HG03378 (cell line): ENCODE measurements around the gene YAP1.

Experiments used
- ATAC-seq: cut with Tn5 transposase; IDR thresholded peaks from one replicate; pipeline ENCODE4 v1.9.1; 2021; ENCODE audit warnings: mild to moderate bottlenecking, moderate library complexity; ENCODE audit not compliant: unreplicated experiment

YAP1 gene

DNA sequence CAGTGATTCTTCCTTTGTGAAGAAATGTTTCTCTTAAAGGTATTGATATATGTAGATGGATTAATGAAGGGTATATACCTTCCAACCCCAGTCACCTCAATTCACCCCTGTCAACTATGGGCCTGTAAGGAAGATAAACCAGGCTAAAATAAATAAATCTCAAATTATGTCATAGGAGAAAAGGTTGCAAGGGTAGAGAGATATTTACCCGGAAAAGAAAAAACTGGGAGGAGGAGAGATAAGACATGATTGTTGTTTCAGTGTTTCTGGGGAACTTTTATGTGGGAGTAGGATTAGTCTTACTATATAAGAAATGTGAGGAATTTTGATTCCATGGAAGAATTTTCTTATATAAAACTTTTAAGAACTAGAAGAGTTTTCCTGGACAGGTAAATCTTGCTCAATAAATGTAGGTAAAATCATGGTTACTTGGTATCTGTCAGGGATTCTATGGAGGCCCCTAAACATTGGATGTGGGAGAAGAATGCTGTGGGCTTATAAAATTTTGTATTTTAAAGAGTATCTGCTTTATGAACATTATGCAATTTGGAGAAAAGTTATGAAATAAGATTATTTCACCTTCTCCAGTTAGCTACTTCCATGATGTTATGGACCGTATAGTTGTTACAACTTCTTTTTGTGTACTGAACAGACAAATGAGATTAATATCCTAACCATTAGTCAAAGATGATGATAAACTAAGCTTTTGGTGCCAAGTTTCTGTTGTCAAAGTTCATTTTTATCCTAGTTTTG is 6.4 kb downstream of the YAP1 start:
- no peak for ATAC-seq

DNA sequence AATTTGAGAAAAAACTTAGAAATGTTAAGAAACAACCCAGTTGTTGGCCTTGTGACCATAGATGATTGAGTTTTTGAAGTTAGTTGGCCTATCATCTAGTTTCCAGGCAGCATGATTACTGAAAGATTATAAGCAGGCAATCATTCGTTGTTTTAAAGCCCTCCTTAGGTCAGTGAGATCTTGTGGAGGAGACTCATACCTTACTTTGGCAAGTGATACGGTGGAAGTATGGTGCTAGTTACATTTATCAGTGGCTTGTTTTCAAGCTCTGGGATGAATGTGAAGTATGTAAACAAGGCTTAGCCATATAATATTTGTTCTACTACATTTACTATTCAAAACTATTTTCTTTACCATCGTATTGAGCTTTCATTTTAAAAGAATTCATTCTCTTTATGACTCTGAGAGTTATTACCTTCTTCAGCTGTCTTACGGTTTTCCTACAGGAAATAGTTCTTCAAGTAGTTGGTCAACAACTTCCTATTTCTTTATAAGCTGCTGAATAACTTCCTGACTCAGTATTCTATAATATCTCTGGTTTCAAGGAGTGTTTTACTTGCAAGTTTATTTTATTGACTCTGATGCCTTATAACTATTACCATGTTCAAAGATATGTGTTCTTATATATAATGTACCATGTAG is 7.3 kb downstream of the YAP1 start:
- ATAC-seq: no peak

DNA sequence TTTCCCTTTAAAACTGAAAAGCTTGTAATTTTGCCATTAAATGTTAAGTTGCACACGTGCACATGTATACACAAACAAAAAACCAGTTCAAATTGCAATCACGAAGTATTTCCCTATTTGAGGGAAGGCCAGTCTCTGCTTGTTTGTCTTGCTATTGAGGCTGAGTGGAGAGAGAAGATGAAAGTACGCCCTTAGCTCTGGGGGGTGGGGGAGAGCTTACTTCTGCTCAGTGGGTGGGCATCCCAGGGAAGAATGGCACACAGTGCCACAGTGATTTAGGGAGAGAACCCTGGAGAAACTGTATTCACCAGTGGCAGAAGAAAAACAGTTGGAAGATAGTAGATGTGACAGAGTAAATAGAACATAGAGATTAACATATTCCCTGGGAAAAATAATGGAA is 8.7 kb downstream of the YAP1 start:
- ATAC-seq: no peak

DNA sequence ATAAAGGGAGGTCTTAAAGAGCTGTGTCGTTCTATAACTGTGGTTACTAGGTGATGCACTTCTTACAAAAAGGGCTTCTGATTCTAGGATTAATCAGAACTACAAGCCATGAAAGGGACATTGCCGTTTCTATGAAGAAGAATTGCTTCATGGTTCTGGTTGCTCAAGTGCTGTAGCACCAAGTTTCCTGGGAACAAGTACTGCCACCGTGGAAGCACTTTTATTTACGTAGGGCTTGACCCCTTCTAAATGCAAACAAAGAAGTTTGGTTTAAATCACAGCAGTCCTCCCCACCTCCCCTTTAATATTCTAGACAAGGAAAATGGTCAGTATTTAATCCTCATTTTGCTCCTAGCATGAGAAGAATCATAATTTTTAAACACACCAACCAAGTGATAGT is 9.8 kb downstream of the YAP1 start:
- ATAC-seq: no peak

DNA sequence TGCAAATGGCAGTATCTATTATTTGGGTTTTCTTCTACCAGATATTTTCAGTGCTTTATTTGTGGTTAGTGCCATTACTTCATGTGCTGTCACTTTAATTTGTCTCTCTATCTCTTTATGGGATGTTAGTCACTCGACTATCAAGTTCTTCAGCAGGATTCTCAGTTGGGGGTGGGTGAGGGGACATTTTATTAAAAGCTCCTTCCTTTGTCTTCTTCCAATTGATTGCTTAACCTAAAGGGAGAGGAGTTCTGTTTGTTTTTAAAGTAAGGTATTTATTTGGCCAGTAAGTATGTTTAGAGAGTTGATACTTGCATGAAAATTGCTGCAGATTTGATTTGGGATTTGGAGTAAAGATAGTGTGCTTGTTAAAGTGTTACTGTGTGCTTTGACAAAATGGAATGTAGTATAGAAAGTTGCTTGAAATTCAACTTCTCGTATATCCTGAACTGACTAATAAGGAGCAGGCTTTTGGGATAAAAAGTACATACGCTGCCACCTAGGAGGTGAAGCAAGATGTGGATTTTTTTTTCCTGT is 10.3 kb downstream of the YAP1 start:
- ATAC-seq: no peak

DNA sequence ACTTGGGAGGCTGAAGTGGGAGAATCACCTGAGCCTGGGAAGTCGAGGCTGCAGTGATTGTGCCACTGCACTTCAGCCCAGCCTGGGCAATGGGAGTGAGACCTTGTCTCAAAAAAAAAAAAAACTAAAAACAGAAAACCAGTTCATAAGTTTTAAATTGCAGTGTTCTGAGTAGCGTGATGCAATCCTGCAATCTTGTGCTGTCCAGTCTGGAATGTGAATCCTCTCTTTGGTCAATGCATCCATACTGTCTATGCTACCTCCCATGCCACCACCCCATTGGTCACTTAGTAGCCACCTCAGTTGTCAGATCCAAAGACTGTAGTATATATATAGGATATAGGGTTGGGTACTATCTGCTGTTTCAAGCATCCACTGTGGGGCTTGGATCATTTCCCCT is 11.1 kb downstream of the YAP1 start:
- no peak for ATAC-seq

DNA sequence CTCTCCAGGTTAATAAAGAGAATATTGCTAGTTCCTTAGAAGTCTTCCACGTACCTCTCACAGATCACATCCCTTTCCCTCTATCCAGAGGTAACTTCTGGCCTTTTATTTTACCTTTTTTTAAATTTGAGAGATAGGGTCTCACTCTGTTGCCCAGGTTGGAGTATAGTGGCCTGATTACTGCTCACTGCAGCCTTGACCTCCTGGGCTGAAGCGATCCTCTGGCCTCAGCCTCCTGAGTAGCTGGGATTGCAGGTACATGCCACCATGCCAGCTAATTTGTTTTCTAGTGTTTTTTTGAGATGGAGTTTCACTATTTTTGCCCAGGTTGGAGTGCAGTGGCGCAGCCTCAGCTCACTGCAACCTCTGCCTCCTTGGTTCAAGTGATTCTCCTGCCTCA is 24.4 kb downstream of the YAP1 start:
- ATAC-seq: no peak

DNA sequence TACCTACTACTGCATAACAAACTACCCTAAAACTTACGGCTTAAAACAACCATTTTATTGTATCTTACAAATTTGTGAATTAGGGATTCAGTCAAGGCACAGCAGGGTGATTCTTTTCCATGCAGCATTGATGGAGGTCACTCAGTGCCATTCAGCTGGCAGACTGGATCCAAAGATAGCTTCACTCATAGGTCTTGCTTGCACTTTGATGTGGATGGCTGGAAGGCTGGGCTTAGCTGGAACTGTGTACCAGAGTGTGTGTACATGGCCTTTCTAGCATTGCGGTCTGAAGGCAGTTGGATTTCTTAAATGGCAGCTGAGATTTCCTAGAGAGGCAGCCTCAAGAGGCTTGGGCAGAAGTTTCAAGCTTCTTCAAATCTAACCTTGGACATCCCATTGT is 25.0 kb downstream of the YAP1 start:
- no peak for ATAC-seq

DNA sequence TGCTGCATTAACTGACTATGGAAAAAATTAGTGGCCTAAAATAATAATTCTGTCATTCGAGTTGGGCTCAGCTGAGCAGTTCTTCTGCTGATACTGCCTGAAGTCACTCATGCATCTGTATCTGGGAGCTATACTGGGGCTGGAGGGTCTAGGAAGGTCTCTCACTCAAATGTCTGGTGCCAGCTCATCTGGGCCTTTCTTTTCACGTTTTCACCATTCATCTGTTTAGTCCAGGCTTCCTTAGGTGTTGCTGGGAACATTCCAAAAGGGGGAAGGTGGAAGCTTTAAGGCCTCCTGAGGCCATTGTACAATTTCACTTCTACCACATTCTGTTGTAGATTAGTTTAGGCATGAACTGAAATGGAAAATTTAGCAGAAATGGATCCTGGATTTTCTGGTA is 28.0 kb downstream of the YAP1 start:
- no peak for ATAC-seq

DNA sequence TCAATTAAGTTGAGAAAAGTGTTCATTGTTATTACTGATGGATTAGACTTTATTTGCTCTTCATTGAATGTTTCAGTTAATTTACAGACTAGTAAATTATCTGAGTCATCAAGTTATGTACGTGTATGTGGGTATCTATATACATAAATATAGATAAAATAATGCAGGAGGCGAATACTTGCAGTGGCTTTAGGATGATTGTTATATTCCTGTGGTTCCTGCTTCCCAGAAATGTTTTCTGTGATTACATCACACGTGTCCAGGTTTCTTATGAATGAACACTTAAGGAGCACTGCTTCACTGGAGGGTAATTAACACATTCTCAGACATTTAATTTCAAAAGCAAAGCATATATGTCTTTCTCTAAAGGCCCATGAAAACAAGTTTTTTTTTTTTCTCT is 28.4 kb downstream of the YAP1 start:
- ATAC-seq: no peak

DNA sequence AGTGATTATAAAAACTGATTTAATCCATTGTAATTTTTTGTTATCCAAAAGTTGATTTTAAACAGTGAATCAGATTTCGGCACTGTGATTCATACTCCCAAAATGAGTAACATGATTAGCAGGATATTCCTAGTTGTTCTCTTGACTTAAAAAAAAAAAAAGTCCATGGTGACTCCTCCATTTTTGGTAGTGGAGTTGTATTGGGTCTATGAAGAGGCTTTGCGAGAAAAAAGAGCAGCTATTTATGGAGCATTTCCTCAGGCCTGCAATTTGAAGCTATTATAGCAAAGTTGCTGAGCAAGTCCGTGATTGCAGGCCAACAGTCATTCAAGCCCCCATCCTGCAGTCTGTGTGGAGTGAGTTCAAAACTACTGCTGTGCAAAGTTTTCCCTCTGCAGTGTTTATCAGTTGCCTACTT is 28.8 kb downstream of the YAP1 start:
- ATAC-seq: no peak

DNA sequence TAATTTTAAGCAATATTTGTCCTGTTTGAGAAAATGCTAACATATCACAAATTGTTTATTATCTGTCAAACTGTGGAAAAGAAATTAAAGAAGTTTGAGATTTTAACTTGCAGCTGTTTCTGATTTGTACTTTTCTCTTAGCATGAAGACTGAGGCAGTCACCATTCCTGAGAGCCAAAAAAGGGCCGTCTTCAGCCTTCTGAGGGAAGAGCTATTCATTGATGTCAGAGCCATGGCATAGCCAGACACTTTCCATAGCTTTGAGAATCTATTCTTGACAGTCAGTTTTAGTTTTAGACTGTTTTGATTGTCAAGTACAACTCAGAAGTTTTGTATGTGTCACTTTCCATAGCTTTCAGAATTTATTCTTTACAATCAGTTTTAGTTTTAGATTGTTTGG is 32.1 kb downstream of the YAP1 start:
- no peak for ATAC-seq

DNA sequence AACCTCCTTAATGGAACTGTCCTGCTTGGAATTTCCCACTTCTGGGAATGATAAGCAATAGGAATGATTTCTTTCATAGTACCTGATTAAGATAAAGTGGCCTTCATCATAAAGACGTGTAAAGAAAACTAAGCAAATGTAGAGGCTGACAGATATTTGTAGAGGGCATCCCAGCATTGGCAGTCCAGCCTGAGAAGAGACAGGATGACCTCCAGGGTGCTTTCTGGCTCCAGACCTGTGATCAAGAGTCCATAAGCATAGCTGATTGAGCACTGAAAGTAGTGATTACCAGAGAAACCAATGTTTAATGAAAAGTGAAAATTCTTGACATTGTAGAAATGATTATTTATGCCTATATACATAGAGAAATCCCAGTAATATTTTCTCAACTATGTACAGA is 33.6 kb downstream of the YAP1 start:
- ATAC-seq: no peak

DNA sequence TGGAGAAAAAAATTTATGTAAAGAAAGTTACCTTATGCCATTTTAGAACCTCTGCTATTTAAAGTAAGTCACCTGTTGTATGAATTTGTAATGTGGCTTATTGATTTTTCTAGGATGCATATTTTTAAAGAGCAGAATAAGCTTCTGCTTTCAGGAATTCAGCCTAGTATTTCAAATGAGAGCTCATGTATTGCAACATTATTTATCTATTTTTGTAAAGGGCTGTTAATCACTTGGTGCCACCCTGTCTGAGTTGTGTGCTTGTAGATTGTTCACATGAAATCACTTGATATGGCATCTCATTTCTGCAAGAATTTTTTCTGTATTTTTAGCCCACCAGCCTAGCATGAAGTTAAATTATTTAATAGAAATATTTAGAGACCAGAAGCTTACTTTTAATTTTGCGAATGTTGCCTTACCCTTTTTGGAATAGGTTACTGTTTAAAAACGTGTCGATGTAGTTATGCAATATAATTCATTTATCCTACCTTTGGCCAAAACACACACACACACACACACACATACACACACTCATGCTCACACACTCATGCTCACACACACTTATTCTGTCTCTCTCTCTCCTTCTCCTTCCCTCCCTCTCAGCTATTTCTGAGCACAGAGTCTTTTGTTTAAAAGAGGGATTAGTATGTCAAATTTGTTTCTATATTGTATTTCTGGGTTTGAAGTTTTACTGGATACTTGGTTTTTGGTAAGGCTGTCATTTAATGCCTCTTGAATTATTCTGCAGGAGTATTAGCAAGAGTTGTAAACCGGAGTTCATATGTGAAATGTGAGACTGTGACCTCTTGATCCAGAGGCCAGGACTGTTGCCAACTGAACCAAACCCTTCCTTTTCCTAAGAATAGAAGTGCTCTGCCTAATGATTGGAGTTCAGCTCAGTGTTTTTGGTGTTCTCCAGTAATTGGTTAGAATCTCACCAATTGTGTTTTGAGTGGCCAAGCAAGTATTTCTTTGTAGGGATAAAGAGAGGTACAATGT is 34.4 kb downstream of the YAP1 start:
- no peak for ATAC-seq

DNA sequence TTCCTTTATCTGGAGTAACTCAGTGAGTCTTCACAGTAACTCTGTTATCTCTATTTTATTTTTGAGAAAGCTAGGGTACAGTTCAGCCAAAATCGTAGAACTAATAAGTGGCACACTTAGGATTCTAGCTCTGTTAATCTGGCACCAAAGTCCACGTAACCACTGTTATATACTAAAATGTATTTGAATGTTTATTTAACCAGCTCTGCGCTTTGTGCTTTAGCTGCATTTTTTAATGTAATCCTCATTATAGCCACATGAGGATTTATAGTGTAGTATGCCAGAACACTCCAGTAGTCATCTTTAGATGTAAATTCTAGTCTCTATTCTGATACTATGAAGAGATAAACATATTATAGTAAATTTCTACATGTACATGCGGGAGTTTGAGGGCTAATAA is 36.8 kb downstream of the YAP1 start:
- no peak for ATAC-seq

DNA sequence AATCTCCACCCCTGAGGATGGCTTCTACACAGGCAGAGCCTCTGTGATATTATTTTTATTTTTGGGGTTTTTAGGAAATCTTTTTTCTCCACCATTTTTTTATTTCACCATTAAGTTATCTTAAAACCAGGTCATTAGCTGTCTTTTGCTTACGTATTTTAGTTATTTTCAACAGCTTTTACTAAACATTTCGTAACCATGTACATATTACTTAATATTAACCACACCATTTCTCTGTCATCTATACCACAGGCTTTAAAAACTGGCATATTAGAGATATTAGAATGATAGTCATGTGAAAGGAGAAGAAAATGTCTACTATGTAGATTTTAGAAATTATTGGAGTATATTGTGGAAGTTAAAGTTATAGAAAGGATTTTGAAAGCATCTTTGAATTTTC is 37.4 kb downstream of the YAP1 start:
- ATAC-seq: no peak

DNA sequence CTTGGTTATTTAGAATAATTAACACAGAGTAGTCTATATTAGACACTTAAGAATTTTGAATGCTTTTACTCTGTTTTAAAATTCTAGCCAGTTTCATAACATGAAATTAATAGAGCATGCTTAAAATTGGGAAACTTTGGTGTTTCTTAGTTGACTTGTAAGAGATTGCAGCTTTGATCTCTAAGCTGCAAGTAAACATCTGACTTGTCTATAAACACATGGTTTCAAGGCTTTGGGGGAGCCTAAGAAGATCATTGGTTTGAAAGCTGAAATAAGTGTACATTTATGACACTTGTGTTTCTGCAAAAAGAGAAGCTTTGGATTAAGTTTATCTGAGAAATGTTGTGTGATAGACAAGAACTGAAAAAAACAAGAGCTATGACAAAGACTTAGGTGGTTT is 37.8 kb downstream of the YAP1 start:
- ATAC-seq: no peak

DNA sequence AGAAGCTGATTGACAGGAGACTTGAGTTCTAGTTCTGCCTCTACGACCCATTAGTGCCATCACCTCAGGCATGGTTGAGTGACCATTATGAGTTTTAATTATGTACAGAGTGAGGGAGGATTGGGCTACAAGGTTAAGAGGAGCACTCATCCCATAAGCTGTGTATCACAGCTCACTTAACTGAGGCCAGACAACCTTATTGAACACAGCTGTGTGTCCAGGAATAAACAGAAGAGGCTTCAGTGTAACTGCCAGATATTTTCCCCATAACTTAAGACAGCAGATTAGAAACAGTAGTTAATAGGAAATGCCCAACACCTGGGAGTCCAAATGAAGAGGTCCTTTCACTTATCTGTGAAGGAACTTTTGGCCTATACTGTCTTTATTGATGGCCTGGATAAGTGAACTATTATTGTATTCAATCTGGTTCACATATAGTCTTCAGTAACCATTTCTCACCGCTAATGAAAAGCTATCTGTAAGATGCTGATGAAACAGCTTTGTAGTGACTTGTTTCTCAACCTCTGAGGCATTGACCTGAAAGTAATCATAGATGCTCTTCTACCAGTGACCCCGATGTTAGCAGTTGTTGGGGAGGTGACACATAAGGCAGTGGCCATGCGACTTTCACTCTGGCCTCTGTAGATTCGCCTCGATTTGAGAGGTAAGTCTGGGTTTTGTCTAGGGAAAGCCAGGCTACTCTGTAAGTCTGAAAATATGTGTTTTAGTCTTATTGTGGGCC is 41.7 kb downstream of the YAP1 start:
- no peak for ATAC-seq

DNA sequence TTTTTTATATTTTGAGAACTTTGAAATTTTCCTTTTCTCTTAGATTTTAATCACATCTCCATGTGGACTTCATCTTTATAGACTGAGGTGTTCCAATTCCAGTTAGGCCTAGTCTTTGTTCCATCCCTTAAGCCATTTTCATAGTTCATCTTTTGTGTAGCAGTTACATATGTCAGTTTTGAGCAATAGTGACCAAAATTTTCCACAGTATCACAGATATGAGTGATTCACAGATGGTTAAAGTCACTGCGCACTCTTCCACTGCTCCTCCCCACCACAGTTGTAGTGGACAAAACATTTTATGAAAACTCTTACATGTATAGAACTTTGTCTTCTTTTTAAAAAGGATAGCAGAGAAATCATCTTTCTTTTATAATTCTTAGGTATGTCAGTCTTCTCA is 42.8 kb downstream of the YAP1 start:
- ATAC-seq: no peak

DNA sequence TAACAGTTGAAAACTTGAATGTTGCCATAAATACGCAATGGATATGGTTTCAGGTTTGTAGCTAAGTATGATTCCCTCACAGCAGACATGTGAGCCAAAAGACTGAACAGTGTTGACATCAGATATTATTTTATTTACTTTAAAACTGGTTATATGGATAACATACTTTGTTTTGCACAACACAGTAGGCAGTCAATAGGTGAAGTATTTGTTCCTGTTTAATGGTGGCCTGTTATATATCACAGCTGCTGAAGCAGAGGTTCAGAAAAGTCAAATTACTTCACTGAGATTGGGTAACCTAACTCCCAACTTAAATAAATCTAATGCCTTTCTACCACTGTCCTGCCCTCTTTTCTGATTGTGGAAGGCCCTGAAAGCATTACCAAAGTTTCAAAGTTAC is 44.6 kb downstream of the YAP1 start:
- no peak for ATAC-seq

DNA sequence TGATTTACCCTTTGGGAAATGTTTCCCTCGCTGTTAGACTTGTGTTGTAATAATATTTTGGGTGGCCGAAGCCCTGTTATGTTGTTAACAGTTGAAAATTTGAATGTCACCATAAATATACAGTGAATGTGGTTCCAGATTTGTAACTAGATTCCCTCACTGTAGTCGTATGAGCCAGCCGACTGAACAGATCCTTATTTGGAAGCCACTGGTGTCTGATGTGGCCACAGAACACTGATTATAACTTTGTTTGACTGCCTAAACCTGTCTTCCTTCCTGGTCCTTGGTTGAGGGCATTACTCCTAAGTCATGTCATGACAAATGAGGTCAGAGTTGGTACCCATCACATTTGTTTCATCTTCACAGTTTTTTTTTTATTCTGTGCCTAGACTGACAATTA is 45.4 kb downstream of the YAP1 start:
- no peak for ATAC-seq
